H1 (cell line): Measurements from ENCODE around the gene KPNA3. TPM values are rescaled to one million over a fixed set of nuclear protein-coding genes. Genes with fewer than 3 reads are reported as not detected.

Experiments
- ATF3 ChIP-seq: IDR thresholded peaks from 2 replicates; pipeline ENCODE4 v1.6.1; 2011; ENCODE audit warnings: low read depth, mild to moderate bottlenecking, low read length; ENCODE audit not compliant: insufficient read depth
- KDM5A ChIP-seq: fragments of 200-600 bp; IDR thresholded peaks from 2 replicates; pipeline ENCODE4 v1.7.1; 2012; ENCODE audit warnings: mild to moderate bottlenecking, low read length, inconsistent platforms, mixed read lengths
- RXRA ChIP-seq: IDR thresholded peaks from 2 replicates; pipeline ENCODE4 v1.6.1; 2011; ENCODE audit warnings: low read depth, mild to moderate bottlenecking, low read length, moderate library complexity; ENCODE audit not compliant: insufficient read depth
- SAP30 ChIP-seq: fragments of 300-600 bp; sonication (generic); IDR thresholded peaks from 2 replicates; pipeline ENCODE4 v1.7.1; 2012; ENCODE audit warnings: low read length, moderate library complexity, mild to moderate bottlenecking, inconsistent platforms; ENCODE audit not compliant: insufficient read depth, insufficient replicate concordance
- polyA plus RNA-seq, 7 experiments: library from polyadenylated mRNA; depleted of rRNA in 3 of 7; stranded (reverse) in 5 of 7; unstranded in 2 of 7; fragments of >200 nt in 5 of 7; fragments of 200-250 nt in 2 of 7; gene quantifications; 1 replicate in 5 of 7; 2 replicates in 1 of 7; 4 replicates in 1 of 7; pipeline versions ENCODE4 v1.2.1 to v1.2.3, GENCODE V29; 2011 to 2013; ENCODE audit warnings: missing spikeins in 2 of 7, mixed read lengths in 2 of 7
- total RNA-seq: library from RNA; stranded (reverse); fragmentation: NEBNext Ultra II Directional; extraction: Animal tissue kit (Norgen Biotek cat#: 25700); gene quantifications from 2 replicates; pipeline ENCODE4 v1.2.1, GENCODE V29; 2021

Gene KPNA3
- total and polyA plus RNA-seq, 2 of the 8 experiments (the other 6 are each of a cell fraction or from before 2014, with no cell fraction given) = 21.4 to 63.2 TPM

GRCh38 chr13:49783865-49784264 lies 8.6 kb downstream of the KPNA3 start (continued):
- TF ChIP-seq SAP30 (no peak), RXRA (no peak), KDM5A (no peak), ATF3 (no peak)
